Body of pancreas (tissue), 4 donors: Measurements from ENCODE around the gene ZNF688. TPM values are rescaled to one million over a fixed set of nuclear protein-coding genes. Genes with fewer than 3 reads are reported as not detected.

Source experiments
- ATAC-seq: fragments of 150-250 bp; one replicate; pipeline ENCODE4 v1.9.1; 2016
- DNase-seq, 4 donors: peaks; one replicate each; pipeline ENCODE4 v3.0.0-alpha.2; 2019
- H3K27ac ChIP-seq, 4 donors: fragments of 200-600 bp; sonication (generic); 1 replicate in 3 of 4; 2 replicates in 1 of 4; pipeline versions ENCODE4 v1.5.1 to v1.6.1; 2016 to 2019; ENCODE audit warnings: mild to moderate bottlenecking in 1 of 4, mixed read lengths in 1 of 4, moderate library complexity in 1 of 4
- H3K27me3 ChIP-seq, 2 donors: fragments of 200-600 bp; sonication (generic); one replicate each; pipeline ENCODE4 v1.6.0; 2016; ENCODE audit warnings: mild to moderate bottlenecking in 1 of 2
- H3K36me3 ChIP-seq, 2 donors: fragments of 200-600 bp; sonication (generic); replicated peaks in 1 of 2; 2 replicates each; pipeline ENCODE4 v1.5.1; 2016; ENCODE audit warnings: low read depth in 2 of 2; ENCODE audit not compliant: insufficient read depth in 1 of 2
- H3K4me1 ChIP-seq: fragments of 200-600 bp; sonication (generic); one replicate; pipeline ENCODE4 v1.6.0; 2016
- H3K4me3 ChIP-seq, 2 donors: fragments of 200-600 bp; sonication (generic); 1 replicate in 1 of 2; 2 replicates in 1 of 2; pipeline ENCODE4 v1.5.1; 2016 to 2019
- H3K9me3 ChIP-seq, 3 donors: fragments of 200-600 bp; sonication (generic); 1 replicate in 2 of 3; 2 replicates in 1 of 3; pipeline ENCODE4 v1.5.1; 2016
- CTCF ChIP-seq, 7 experiments: fragments of 450-650 bp in 4 of 7; fragments of 200-600 bp in 3 of 7; sonication (generic) in 3 of 7; IDR thresholded peaks; one replicate each; pipeline ENCODE4 v1.5.1; 2016 to 2019; ENCODE audit warnings: antibody characterized with exemption in 7 of 7
- POLR2A ChIP-seq, 3 donors: fragments of 450-650 bp; IDR thresholded peaks; one replicate each; pipeline ENCODE4 v1.6.1; 2016; ENCODE audit warnings: antibody characterized with exemption in 3 of 3, mild to moderate bottlenecking in 2 of 3
- WGBS, 2 donors: methylation state at CpG; one replicate each; pipeline ENCODE4 v1.1.5; 2017; 5-methylcytosine and 5-hydroxymethylcytosine counted together
- intact Hi-C: fragments of 100-400 bp; cut with DNase I; formaldehyde crosslinking; loops from one replicate; pipeline ENCODE4 v1.15.1; 2023
- total RNA-seq, 2 donors: library from RNA; depleted of rRNA; stranded (reverse); fragments of >200 nt; gene quantifications; one replicate each; pipeline ENCODE4 v1.1.0, GENCODE V29; 2016

ZNF688 gene
- 10 to 100 TPM; 19.2 to 27.4 TPM for total RNA-seq

- TF ChIP-seq CTCF (IDR thresholded peaks at IDR 0.05) (peak in 1 of 7 experiments; percentile 14), POLR2A (IDR thresholded peaks at IDR 0.05) (peak; percentile 44 to 75 (median 73))
- Histone ChIP-seq H3K27me3 (no peaks in the 10 kb centered on the region), H3K36me3 (no peaks in the 10 kb centered on the region), H3K4me1 (peaks cover 19% of the 10 kb centered on the region), H3K27ac (peak within 1 kb of the TSS; percentile 63 to 96 (median 93)), H3K4me3 (peak within 1 kb of the TSS; percentile 35 to 77), H3K9me3 (no peaks in the 10 kb centered on the region)
- 0% methylated on average over 7 to 65 of the region's 67 CpGs for WGBS, 2 donors
- intact Hi-C loops: no loop called here
- peak; percentile 84 for ATAC-seq
- peak; percentile 92 to 97 (median 92) for DNase-seq
Observed at GRCh38 chr16:30571445-30572322, at the start of gene ZNF688. TSS of gene ZNF688 (minus strand) at chr16:30571714. CDS start at chr16:30571629, 85 bp downstream.

DNA sequence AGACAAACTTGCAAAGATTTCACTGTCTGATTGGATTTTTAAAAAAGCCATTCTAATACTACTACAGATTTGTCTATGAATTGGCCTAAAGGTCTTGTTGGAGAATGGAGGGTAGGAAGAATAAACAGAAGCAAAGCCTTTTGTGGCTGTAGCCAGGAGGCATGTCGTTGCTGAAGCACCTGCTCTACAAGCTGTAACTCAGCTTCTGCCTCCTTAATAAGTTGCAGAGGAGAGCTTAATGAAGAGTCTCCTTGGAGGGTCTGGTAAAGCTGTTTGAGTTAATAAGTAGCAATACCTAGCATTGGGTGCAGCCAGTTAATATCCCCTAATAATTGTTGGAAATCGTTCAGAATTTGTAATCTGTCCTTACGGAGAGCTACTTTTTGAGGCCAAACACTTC is 48.7 kb upstream of the ZNF688 start:
- 38 to 43% methylated on average over 3 of the region's 3 CpGs for WGBS, 2 donors
- Histone ChIP-seq H3K4me3 (no peak overlapping the region), H3K36me3 (no peaks in the 10 kb centered on the region), H3K4me1 (peaks cover 5% of the 10 kb centered on the region), H3K9me3 (no peaks in the 10 kb centered on the region), H3K27me3 (no peaks in the 10 kb centered on the region), H3K27ac (no peak overlapping the region)
- no peak for TF ChIP-seq POLR2A (IDR thresholded peaks at IDR 0.05)
- no peak for TF ChIP-seq CTCF (IDR thresholded peaks at IDR 0.05)
- no peak for DNase-seq
- intact Hi-C loops: loop anchor here (10.0 kb wide), 1 partner anchor 575 kb away; no protein-coding TSS in a partner anchor
- ATAC-seq: no peak

- H3K9me3 ChIP-seq: no peaks in the 10 kb centered on the region
- TF ChIP-seq CTCF (IDR thresholded peaks at IDR 0.05) (no peak), POLR2A (IDR thresholded peaks at IDR 0.05) (no peak)
- no peak for DNase-seq
- WGBS, 2 donors: 81 to 87% methylated on average over 5 of the region's 5 CpGs
- ATAC-seq: no peak
- H3K27me3 ChIP-seq: no peaks in the 10 kb centered on the region
- no peak overlapping the region for H3K4me3 ChIP-seq
- H3K36me3 ChIP-seq: no peaks in the 10 kb centered on the region
- intact Hi-C loops: loop anchor here (10.0 kb wide), 1 partner anchor 575 kb away; no protein-coding TSS in a partner anchor
- H3K27ac ChIP-seq: no peak overlapping the region
- H3K4me1 ChIP-seq: peaks cover 5% of the 10 kb centered on the region
Observed at GRCh38 chr16:30619638-30620037, 48.1 kb upstream of the ZNF688 start.

GRCh38 chr16:30619202-30619601 is 47.7 kb upstream of the ZNF688 start:
- ATAC-seq: no peak
- no peak overlapping the region for H3K4me3 ChIP-seq
- H3K27me3 ChIP-seq: no peaks in the 10 kb centered on the region
- no peak overlapping the region for H3K27ac ChIP-seq
- TF ChIP-seq POLR2A (IDR thresholded peaks at IDR 0.05): no peak
- no peak for TF ChIP-seq CTCF (IDR thresholded peaks at IDR 0.05)
- H3K36me3 ChIP-seq: no peaks in the 10 kb centered on the region
- intact Hi-C loops: no loop called here
- peaks cover 5% of the 10 kb centered on the region for H3K4me1 ChIP-seq
- 71 to 72% methylated on average over 4 of the region's 4 CpGs for WGBS, 2 donors
- DNase-seq: no peak
- H3K9me3 ChIP-seq: no peaks in the 10 kb centered on the region
